ENCODE data around the gene PCBP3. TPM values are rescaled to one million over a fixed set of nuclear protein-coding genes. Genes with fewer than 3 reads are reported as not detected.

The PCBP3 gene
- total and polyA plus RNA-seq, 2 donors (not counting 3 experiments of a cell fraction or from before 2014, with no cell fraction given), result 0.06 to 1.1 TPM

- ChIA-PET CTCF (no interaction called here), POLR2A (no interaction called here)
- H3K9me1 ChIP-seq (replicated peaks; ENCODE audit: control insufficient read depth, extremely low read depth, insufficient read depth, low read length), result no peaks in the 10 kb centered on the region
- H3K9me3 ChIP-seq (replicated peaks; ENCODE audit: control insufficient read depth, insufficient read depth, low read length), result no peaks in the 10 kb centered on the region
- no peak overlapping the region for H3K9ac ChIP-seq (replicated peaks; ENCODE audit: extremely low read depth, insufficient read depth, low read length)
- H3K4me3 ChIP-seq (replicated peaks in 1 of 3; ENCODE audit: insufficient read depth in 1 of 3, low read depth in 1 of 3, low read length in 3 of 3), result no peak overlapping the region
- no peak for FAIRE-seq
- intact Hi-C loops (cut with micrococcal nuclease) (no loop called here), dilution Hi-C loops (cut with MboI; ENCODE audit: extremely low pct_ligation_motif_present, low sequenced_read_pairs) (no loop called here)
- no peaks in the 10 kb centered on the region for H4K20me1 ChIP-seq (replicated peaks; ENCODE audit: control insufficient read depth, extremely low read depth, insufficient read depth, low read length)
- BruUV-seq (replicated peaks), result no TSS peak
- no peak overlapping the region for H2AFZ ChIP-seq (ENCODE audit: low read depth, low read length)
- no peak overlapping the region for H3K4me2 ChIP-seq (ENCODE audit: insufficient read depth, low read length)
- H3K36me3 ChIP-seq (ENCODE audit: control insufficient read depth in 2 of 2, extremely low read depth in 1 of 2, insufficient read depth in 2 of 2, low read length in 2 of 2), result no peaks in the 10 kb centered on the region
- no peak overlapping the region for H3K27ac ChIP-seq (ENCODE audit: insufficient read depth, low read depth, low read length)
- DNase-seq (ENCODE audit: low read depth, low spot score), result no peak
- H3K4me1 ChIP-seq (ENCODE audit: control insufficient read depth, extremely low read depth, insufficient read depth, low read length), result no peaks in the 10 kb centered on the region
- H3K79me2 ChIP-seq (ENCODE audit: control insufficient read depth, insufficient read depth, low read length), result no peaks in the 10 kb centered on the region
- no peaks in the 10 kb centered on the region for H3K27me3 ChIP-seq (ENCODE audit: control insufficient read depth in 2 of 2, insufficient read depth in 2 of 2, low read length in 2 of 2)
- TF ChIP-seq GATA2 (IDR thresholded peaks at IDR 0.05; ENCODE audit: insufficient read depth, insufficient read length, low read depth, low read length), result no peak
- TF ChIP-seq MYC (IDR thresholded peaks at IDR 0.05; ENCODE audit: low read depth, low read length), result no peak
- TF ChIP-seq FOS (IDR thresholded peaks at IDR 0.05; ENCODE audit: borderline replicate concordance, insufficient read depth, low read length), result no peak
Measured at GRCh38 chr21:45862543-45863207, 219.2 kb downstream of the PCBP3 start.

- H4K20me1 ChIP-seq (replicated peaks; ENCODE audit: control insufficient read depth, extremely low read depth, insufficient read depth, low read length), result no peaks in the 10 kb centered on the region
- H3K79me2 ChIP-seq (ENCODE audit: control insufficient read depth, insufficient read depth, low read length), result no peaks in the 10 kb centered on the region
- H3K4me1 ChIP-seq (ENCODE audit: control insufficient read depth, extremely low read depth, insufficient read depth, low read length), result no peaks in the 10 kb centered on the region
- dilution Hi-C loops (cut with MboI; ENCODE audit: extremely low pct_ligation_motif_present, low sequenced_read_pairs), result no loop called here
- H3K9me1 ChIP-seq (replicated peaks; ENCODE audit: control insufficient read depth, extremely low read depth, insufficient read depth, low read length), result no peaks in the 10 kb centered on the region
- no peak overlapping the region for H3K27ac ChIP-seq (ENCODE audit: insufficient read depth, low read depth, low read length)
- POLR2A ChIA-PET, result no interaction called here
- CTCF ChIA-PET, result no interaction called here
- no peak overlapping the region for H3K9ac ChIP-seq (replicated peaks; ENCODE audit: extremely low read depth, insufficient read depth, low read length)
- TF ChIP-seq GATA2 (IDR thresholded peaks at IDR 0.05; ENCODE audit: insufficient read depth, insufficient read length, low read depth, low read length) (no peak), POLR2AphosphoS5 (IDR thresholded peaks at IDR 0.05; ENCODE audit: insufficient read depth, low read depth, low read length) (no peak), EZH2 (IDR thresholded peaks at IDR 0.05; ENCODE audit: borderline replicate concordance, low read depth, low read length, severe bottlenecking) (no peak), JUN (IDR thresholded peaks at IDR 0.05; ENCODE audit: borderline replicate concordance, insufficient read depth, insufficient read length, low read depth) (no peak), MAX (IDR thresholded peaks at IDR 0.05; ENCODE audit: insufficient read depth, insufficient read length) (no peak), POLR2A (IDR thresholded peaks at IDR 0.05; ENCODE audit: low read depth, low read length) (no peak), FOS (IDR thresholded peaks at IDR 0.05; ENCODE audit: borderline replicate concordance, insufficient read depth, low read length) (no peak), MYC (IDR thresholded peaks at IDR 0.05; ENCODE audit: low read depth, low read length) (no peak)
- TF ChIP-seq, protein P1, sequence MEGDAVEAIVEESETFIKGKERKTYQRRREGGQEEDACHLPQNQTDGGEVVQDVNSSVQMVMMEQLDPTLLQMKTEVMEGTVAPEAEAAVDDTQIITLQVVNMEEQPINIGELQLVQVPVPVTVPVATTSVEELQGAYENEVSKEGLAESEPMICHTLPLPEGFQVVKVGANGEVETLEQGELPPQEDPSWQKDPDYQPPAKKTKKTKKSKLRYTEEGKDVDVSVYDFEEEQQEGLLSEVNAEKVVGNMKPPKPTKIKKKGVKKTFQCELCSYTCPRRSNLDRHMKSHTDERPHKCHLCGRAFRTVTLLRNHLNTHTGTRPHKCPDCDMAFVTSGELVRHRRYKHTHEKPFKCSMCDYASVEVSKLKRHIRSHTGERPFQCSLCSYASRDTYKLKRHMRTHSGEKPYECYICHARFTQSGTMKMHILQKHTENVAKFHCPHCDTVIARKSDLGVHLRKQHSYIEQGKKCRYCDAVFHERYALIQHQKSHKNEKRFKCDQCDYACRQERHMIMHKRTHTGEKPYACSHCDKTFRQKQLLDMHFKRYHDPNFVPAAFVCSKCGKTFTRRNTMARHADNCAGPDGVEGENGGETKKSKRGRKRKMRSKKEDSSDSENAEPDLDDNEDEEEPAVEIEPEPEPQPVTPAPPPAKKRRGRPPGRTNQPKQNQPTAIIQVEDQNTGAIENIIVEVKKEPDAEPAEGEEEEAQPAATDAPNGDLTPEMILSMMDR (IDR thresholded peaks at IDR 0.05; ENCODE audit: extremely low read depth in 1 of 2, insufficient read depth in 1 of 2, low read depth in 1 of 2, low read length in 2 of 2), result no peak
- BruUV-seq (replicated peaks), result no TSS peak
- H3K27me3 ChIP-seq (ENCODE audit: control insufficient read depth in 2 of 2, insufficient read depth in 2 of 2, low read length in 2 of 2), result no peaks in the 10 kb centered on the region
- no peak overlapping the region for H2AFZ ChIP-seq (ENCODE audit: low read depth, low read length)
- H3K36me3 ChIP-seq (ENCODE audit: control insufficient read depth in 2 of 2, extremely low read depth in 1 of 2, insufficient read depth in 2 of 2, low read length in 2 of 2), result no peaks in the 10 kb centered on the region
- DNase-seq (ENCODE audit: low read depth, low spot score), result no peak
- intact Hi-C loops (cut with micrococcal nuclease), result no loop called here
- H3K9me3 ChIP-seq (replicated peaks; ENCODE audit: control insufficient read depth, insufficient read depth, low read length), result no peaks in the 10 kb centered on the region
- no peak for FAIRE-seq
- H3K4me2 ChIP-seq (ENCODE audit: insufficient read depth, low read length), result no peak overlapping the region
- no peak overlapping the region for H3K4me3 ChIP-seq (replicated peaks in 1 of 3; ENCODE audit: insufficient read depth in 1 of 3, low read depth in 1 of 3, low read length in 3 of 3)
Measured at GRCh38 chr21:45863267-45863666, 219.7 kb downstream of the PCBP3 start.

Measured in endothelial cell of umbilical vein (primary cell).